SJCRH30 (cell line): ENCODE data around the gene POR. TPM values are rescaled to one million over a fixed set of nuclear protein-coding genes. Genes with fewer than 3 reads are reported as not detected.
A peak's percentile ranks its signal among the peaks of the same experiment; 100 is the strongest.
"Not testable (repeated sequence)": the region's sequence is repeated elsewhere in the genome, so short reads cannot be mapped to it uniquely, and the experiment has no call there.

Experiments used
- DNase-seq, 2 experiments: peaks; one replicate each; pipeline ENCODE4 v3.0.0-alpha.2; 2015 to 2020
- H3K27ac ChIP-seq: fragments of 250-450 bp; sonication (Bioruptor Pico); 2 replicates; pipeline ENCODE4 v1.5.1; 2020; ENCODE audit warnings: mild to moderate bottlenecking, moderate library complexity
- H3K27me3 ChIP-seq: fragments of 250-450 bp; sonication (Bioruptor Pico); 2 replicates; pipeline ENCODE4 v1.5.1; 2020; ENCODE audit warnings: mild to moderate bottlenecking, moderate library complexity
- H3K36me3 ChIP-seq: fragments of 250-450 bp; sonication (Bioruptor Pico); 2 replicates; pipeline ENCODE4 v1.5.1; 2020; ENCODE audit warnings: mild to moderate bottlenecking, moderate library complexity
- H3K4me1 ChIP-seq: fragments of 250-450 bp; sonication (Bioruptor Pico); 2 replicates; pipeline ENCODE4 v1.5.1; 2020; ENCODE audit warnings: mild to moderate bottlenecking, moderate library complexity
- H3K4me3 ChIP-seq: fragments of 250-450 bp; sonication (Bioruptor Pico); 2 replicates; pipeline ENCODE4 v1.5.1; 2020; ENCODE audit warnings: mild to moderate bottlenecking, moderate library complexity
- H3K9me3 ChIP-seq: fragments of 250-450 bp; sonication (Bioruptor Pico); replicated peaks from 2 replicates; pipeline ENCODE4 v1.5.1; 2020; ENCODE audit warnings: mild to moderate bottlenecking, moderate library complexity
- total RNA-seq: library from RNA; depleted of rRNA; stranded (reverse); fragments of >200 nt; shearing (Covaris generic); gene quantifications from 2 replicates; pipeline ENCODE4 v1.2.3, GENCODE V29; 2014; rRNA removed

Gene POR
- total RNA-seq: 106 and 109 TPM in 2 replicates

- Histone ChIP-seq H3K27me3 (no peaks in the 10 kb centered on the region), H3K27ac (peak within 1 kb of the TSS; percentile 38), H3K9me3 (no peaks in the 10 kb centered on the region), H3K36me3 (no peaks in the 10 kb centered on the region), H3K4me1 (peaks cover 4% of the 10 kb centered on the region; the same call in 1 of the 2 replicates), H3K4me3 (peak within 1 kb of the TSS; percentile 75)
- DNase-seq: peak; percentile 90 to 94
Observed at GRCh38 chr7:75914655-75915415, at the start of gene POR. POR (plus strand) TSS chr7:75915155; CDS start chr7:75954002, 38,847 bp downstream.

GRCh38 chr7:75866114-75866488 lies 48.9 kb upstream of the POR start:
- Histone ChIP-seq H3K4me3 (no peak overlapping the region), H3K9me3 (no peaks in the 10 kb centered on the region), H3K27ac (no peak overlapping the region), H3K27me3 (no peaks in the 10 kb centered on the region), H3K4me1 (peaks cover 11% of the 10 kb centered on the region), H3K36me3 (no peaks in the 10 kb centered on the region)
- DNase-seq: no peak

DNA sequence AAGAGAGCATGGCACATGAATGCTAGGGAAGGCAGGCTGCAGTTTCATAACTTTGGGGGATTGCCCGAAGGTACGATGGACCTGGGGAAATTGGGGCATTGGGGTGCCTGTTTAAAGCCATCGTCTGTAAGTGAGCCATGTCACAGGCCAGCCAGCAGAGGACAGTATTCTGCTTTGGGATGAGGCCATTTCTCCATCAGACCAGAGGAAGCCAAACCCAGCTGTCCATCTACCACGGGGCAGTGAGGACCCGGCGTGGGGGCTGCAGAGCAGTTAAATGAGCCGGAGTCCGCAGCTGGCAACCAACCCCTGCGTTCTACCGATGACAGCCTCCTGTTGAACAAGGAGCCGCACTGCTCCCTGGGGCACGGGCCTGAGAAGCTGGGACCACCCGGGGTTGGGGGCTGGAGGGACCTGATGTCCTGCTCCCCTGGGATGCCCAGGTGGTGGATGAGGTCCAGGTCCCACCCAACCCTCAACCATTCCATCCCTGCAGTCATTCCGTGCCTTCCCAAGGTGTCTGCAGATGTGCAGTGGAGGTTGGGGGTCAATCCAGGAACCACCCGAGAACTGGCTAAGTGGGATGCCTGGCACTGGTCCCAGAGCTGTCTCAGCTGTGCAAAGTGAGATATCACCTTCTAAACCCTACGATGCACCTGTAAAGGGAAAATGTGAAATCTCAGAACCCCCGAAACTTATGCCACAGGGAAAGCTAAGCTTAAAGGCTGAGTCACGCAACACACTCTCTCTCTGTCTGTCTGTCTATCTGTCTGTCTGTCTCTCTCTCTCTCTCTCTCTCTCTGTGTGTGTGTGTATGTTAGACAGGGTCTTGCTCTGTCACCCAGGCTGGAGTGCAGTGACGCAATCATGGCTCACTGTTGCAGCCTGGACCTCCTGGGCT lies 48.2 kb upstream of the POR start:
- Histone ChIP-seq H3K9me3 (no peaks in the 10 kb centered on the region), H3K4me1 (peaks cover 11% of the 10 kb centered on the region), H3K36me3 (no peaks in the 10 kb centered on the region), H3K27me3 (no peaks in the 10 kb centered on the region), H3K27ac (no peak overlapping the region), H3K4me3 (no peak overlapping the region)
- DNase-seq: peak; percentile 84 to 91

DNA sequence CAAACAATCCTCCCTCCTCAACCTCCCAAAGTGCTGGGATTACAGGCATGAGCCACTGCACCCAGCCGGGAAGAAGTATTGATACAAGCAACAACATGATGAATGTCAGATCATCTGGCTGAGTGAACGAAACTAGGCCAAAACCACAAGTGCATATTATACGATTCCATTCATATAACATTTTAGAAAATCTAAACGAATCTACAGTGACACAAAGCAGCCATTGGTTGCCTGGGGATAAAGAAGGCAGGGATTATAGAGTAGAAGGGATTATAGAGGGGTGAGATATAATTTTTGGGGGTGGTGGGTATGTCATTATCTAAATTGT lies 47.6 kb upstream of the POR start:
- H3K9me3 ChIP-seq: no peaks in the 10 kb centered on the region
- no peak overlapping the region for H3K27ac ChIP-seq
- H3K4me1 ChIP-seq: peaks cover 11% of the 10 kb centered on the region
- H3K36me3 ChIP-seq: no peaks in the 10 kb centered on the region
- no peak for DNase-seq
- no peaks in the 10 kb centered on the region for H3K27me3 ChIP-seq
- no peak overlapping the region for H3K4me3 ChIP-seq

- no peak overlapping the region for H3K4me3 ChIP-seq
- no peak for DNase-seq
Observed at GRCh38 chr7:75868153-75868552, 46.8 kb upstream of the POR start.

GRCh38 chr7:75869776-75870379 lies 45.1 kb upstream of the POR start:
- H3K27me3 ChIP-seq: no peaks in the 10 kb centered on the region
- H3K36me3 ChIP-seq: no peaks in the 10 kb centered on the region
- no peak for DNase-seq
- H3K4me3 ChIP-seq: no peak overlapping the region
- no peak overlapping the region for H3K27ac ChIP-seq
- no peaks in the 10 kb centered on the region for H3K9me3 ChIP-seq
- peaks cover 11% of the 10 kb centered on the region for H3K4me1 ChIP-seq

More at GRCh38 chr7:75868153-75868552, 46.8 kb upstream of the POR start:
- Histone ChIP-seq H3K27ac (no peak overlapping the region), H3K9me3 (no peaks in the 10 kb centered on the region), H3K36me3 (no peaks in the 10 kb centered on the region), H3K4me1 (peaks cover 11% of the 10 kb centered on the region), H3K27me3 (no peaks in the 10 kb centered on the region)

- no peaks in the 10 kb centered on the region for H3K9me3 ChIP-seq
- no peak overlapping the region for H3K4me3 ChIP-seq
Observed at GRCh38 chr7:75870557-75871161, 44.3 kb upstream of the POR start.

DNA sequence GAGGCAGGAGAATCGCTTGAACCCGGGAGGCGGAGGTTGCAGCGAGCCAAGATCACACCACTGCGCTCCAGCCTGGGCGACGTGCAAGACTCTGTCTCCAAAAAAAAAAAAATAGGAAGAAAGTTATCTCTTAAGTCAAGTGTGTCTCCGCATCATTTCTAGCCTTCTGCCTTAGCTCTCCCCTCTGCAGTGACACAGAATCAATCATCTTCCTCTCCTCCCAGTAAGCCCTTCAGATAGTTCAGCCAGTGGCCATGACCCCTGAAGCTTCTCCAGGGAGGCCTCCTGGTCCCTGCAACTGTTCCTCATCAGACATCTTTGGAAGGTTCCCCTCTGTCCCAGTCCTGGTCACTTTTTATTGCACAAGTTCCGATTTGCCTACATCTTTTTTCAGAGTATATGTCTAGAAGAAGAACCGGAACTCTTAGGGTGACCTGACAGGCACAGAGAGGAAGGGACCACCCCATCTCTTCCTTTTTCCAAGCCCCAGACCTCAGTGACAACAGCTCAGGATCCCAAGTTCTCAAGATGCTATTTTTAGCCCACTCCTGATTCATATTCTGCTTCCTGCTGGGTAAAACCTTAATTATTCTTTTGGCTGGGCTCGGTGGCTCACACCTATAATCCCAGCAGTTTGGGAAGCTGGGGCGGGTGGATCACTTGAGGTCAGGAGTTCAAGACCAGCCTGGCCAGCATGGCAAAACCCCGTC lies 42.7 kb upstream of the POR start:
- Histone ChIP-seq H3K4me1 (peaks cover 1% of the 10 kb centered on the region; the same call in 1 of the 2 replicates), H3K4me3 (no peak overlapping the region), H3K27ac (no peak overlapping the region), H3K36me3 (no peaks in the 10 kb centered on the region), H3K9me3 (no peaks in the 10 kb centered on the region), H3K27me3 (no peaks in the 10 kb centered on the region)
- DNase-seq: no peak

More at GRCh38 chr7:75870557-75871161, 44.3 kb upstream of the POR start:
- H3K4me1 ChIP-seq: peaks cover 11% of the 10 kb centered on the region
- H3K36me3 ChIP-seq: no peaks in the 10 kb centered on the region
- no peaks in the 10 kb centered on the region for H3K27me3 ChIP-seq
- no peak overlapping the region for H3K27ac ChIP-seq
- DNase-seq: no peak

- not testable (repeated sequence) for H3K4me1 ChIP-seq, H3K27ac ChIP-seq, DNase-seq, H3K9me3 ChIP-seq, H3K4me3 ChIP-seq, H3K36me3 ChIP-seq, H3K27me3 ChIP-seq
Observed at GRCh38 chr7:75874180-75874579, 40.8 kb upstream of the POR start.

GRCh38 chr7:75875113-75876080 lies 39.6 kb upstream of the POR start:
- Histone ChIP-seq H3K4me1 (peaks cover 10% of the 10 kb centered on the region; the same call in 1 of the 2 replicates), H3K9me3 (no peaks in the 10 kb centered on the region), H3K27me3 (no peaks in the 10 kb centered on the region), H3K36me3 (no peaks in the 10 kb centered on the region), H3K4me3 (no peak overlapping the region), H3K27ac (no peak overlapping the region)
- no peak for DNase-seq

- Histone ChIP-seq H3K4me3 (no peak overlapping the region), H3K36me3 (no peaks in the 10 kb centered on the region), H3K27me3 (no peaks in the 10 kb centered on the region), H3K9me3 (no peaks in the 10 kb centered on the region), H3K27ac (no peak overlapping the region), H3K4me1 (peaks cover 10% of the 10 kb centered on the region; the same call in 1 of the 2 replicates)
- DNase-seq: no peak
Observed at GRCh38 chr7:75876126-75876881, 38.7 kb upstream of the POR start.

DNA sequence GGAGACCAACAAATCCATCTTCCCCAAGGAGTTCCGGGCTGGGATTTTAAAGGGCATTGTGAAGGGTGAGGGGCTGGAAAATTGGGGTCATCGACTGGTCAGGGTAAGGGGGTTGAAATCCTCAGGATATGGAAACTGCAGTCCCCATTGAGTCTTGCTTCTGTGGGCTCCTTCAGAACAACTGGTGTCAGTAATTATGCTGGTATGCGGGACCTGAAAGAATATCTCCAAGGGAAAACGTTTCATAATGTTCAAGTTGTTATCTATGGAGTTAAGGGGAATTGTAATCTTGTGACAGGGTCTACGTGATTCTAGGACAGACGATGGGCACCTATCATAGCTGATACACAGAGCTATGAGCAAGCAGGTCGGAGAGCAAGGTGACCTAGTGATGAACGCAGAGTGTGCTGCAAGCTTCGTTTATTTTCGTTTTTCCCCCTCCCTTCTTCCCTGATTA lies 36.6 kb upstream of the POR start:
- Histone ChIP-seq H3K9me3 (no peaks in the 10 kb centered on the region), H3K27me3 (no peaks in the 10 kb centered on the region), H3K27ac (no peak overlapping the region; the same call in 1 of the 2 replicates), H3K36me3 (peaks cover 11% of the 10 kb centered on the region), H3K4me1 (peaks cover 10% of the 10 kb centered on the region; the same call in 1 of the 2 replicates), H3K4me3 (peak overlapping the region; percentile 88)
- DNase-seq: no peak
